BE2C (cell line): ENCODE results near the gene PTPN6.

ENCODE experiments used
- DNase-seq: peaks from one replicate; pipeline ENCODE4 v3.0.0-alpha.2; 2020
- H3K27me3 ChIP-seq: fragments of 250-450 bp; sonication (Bioruptor Pico); 2 replicates; pipeline ENCODE4 v1.5.1; 2020; ENCODE audit warnings: mild to moderate bottlenecking
- H3K36me3 ChIP-seq: fragments of 250-450 bp; sonication (Bioruptor Pico); 2 replicates; pipeline ENCODE4 v1.5.1; 2020; ENCODE audit warnings: mild to moderate bottlenecking
- H3K4me1 ChIP-seq: fragments of 250-450 bp; sonication (Bioruptor Pico); 2 replicates; pipeline ENCODE4 v1.5.1; 2020
- H3K4me3 ChIP-seq: 2 replicates; pipeline ENCODE4 v1.5.1; 2011; ENCODE audit warnings: low read depth, low read length
- H3K9me3 ChIP-seq: fragments of 250-450 bp; sonication (Bioruptor Pico); 2 replicates; pipeline ENCODE4 v1.5.1; 2020
- TF ChIP-seq, protein P1 (sequence below): IDR thresholded peaks from 2 replicates; pipeline ENCODE4 v1.5.1; 2012; ENCODE audit warnings: mild to moderate bottlenecking, low read depth, low read length

The PTPN6 gene

DNA sequence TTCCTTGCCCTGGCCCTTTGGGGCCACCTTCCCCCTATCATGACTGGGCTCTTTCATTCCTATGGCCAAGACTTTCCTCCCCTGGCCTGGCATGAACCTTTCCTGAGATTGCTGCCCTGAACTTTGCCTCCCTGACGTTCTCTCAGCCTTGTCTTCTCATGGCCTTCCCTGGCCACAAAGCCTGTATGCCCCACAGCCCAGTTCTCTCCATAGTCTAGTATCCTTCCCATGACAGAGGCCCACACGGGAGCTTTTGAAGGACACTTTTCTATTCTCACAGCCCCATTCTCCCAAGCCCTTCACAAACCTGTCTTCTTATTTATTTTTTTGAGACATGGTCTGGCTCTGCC lies 12.0 kb upstream of the PTPN6 start:
- Histone ChIP-seq H3K36me3 (peaks cover 33% of the 10 kb centered on the region), H3K27me3 (no peaks in the 10 kb centered on the region), H3K4me3 (no peak overlapping the region), H3K9me3 (no peaks in the 10 kb centered on the region), H3K4me1 (peaks cover 7% of the 10 kb centered on the region)
- TF ChIP-seq, protein P1, sequence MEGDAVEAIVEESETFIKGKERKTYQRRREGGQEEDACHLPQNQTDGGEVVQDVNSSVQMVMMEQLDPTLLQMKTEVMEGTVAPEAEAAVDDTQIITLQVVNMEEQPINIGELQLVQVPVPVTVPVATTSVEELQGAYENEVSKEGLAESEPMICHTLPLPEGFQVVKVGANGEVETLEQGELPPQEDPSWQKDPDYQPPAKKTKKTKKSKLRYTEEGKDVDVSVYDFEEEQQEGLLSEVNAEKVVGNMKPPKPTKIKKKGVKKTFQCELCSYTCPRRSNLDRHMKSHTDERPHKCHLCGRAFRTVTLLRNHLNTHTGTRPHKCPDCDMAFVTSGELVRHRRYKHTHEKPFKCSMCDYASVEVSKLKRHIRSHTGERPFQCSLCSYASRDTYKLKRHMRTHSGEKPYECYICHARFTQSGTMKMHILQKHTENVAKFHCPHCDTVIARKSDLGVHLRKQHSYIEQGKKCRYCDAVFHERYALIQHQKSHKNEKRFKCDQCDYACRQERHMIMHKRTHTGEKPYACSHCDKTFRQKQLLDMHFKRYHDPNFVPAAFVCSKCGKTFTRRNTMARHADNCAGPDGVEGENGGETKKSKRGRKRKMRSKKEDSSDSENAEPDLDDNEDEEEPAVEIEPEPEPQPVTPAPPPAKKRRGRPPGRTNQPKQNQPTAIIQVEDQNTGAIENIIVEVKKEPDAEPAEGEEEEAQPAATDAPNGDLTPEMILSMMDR = no peak
- DNase-seq = no peak

DNA sequence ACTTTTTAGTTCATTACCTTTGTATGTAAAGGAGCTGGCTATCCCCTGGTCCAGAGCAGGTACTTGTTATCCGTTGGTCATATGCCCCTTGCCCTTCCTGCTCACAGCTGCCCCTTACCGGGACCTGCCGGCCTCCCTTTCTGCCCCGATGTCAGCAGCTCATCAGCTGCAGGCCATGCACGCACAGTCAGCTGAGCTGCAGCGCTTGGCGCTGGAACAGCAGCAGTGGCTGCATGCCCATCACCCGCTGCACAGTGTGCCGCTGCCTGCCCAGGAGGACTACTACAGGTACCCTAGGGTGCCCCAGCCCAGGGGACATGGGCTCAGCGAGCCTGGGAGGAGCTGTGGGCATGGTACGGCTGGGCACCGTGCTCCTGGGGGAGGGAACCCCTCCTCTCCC lies 9.9 kb upstream of the PTPN6 start:
- Histone ChIP-seq H3K4me1 (peaks cover 12% of the 10 kb centered on the region), H3K4me3 (no peak overlapping the region), H3K27me3 (no peaks in the 10 kb centered on the region), H3K9me3 (no peaks in the 10 kb centered on the region), H3K36me3 (peaks cover 13% of the 10 kb centered on the region)
- no peak for DNase-seq
- TF ChIP-seq, protein P1 = no peak

DNA sequence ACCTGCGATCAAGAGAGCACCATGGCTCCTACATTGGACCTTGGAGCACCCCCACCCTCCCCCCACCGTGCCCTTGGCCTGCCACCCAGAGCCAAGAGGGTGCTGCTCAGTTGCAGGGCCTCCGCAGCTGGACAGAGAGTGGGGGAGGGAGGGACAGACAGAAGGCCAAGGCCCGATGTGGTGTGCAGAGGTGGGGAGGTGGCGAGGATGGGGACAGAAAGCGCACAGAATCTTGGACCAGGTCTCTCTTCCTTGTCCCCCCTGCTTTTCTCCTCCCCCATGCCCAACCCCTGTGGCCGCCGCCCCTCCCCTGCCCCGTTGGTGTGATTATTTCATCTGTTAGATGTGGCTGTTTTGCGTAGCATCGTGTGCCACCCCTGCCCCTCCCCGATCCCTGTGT lies 9.4 kb upstream of the PTPN6 start:
- H3K27me3 ChIP-seq = no peaks in the 10 kb centered on the region
- TF ChIP-seq, protein P1 = no peak

DNA sequence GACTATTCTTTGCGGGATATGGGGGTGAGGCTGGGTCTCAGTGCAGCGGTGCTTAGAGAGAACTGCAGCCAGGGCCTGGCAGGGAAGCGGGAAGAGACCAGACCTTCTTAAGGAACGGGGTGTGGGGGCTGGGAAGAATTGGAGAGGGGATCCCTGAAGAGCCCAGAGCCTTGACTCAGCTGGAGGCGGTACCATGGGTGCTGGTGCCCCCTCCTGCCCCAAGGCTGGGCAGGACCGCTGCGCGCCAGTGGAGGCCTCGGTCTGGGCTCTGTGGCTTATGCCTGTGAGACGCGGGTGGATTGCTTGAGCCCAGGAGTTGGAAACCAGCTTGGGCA lies 8.9 kb upstream of the PTPN6 start:
- DNase-seq = no peak
- H3K27me3 ChIP-seq = no peaks in the 10 kb centered on the region
- H3K4me1 ChIP-seq = peaks cover 9% of the 10 kb centered on the region
- H3K9me3 ChIP-seq = no peaks in the 10 kb centered on the region
- TF ChIP-seq, protein P1 = no peak
- H3K4me3 ChIP-seq = no peak overlapping the region
- H3K36me3 ChIP-seq = peaks cover 9% of the 10 kb centered on the region

More for the DNA sequence above, 9.4 kb upstream of the PTPN6 start:
- H3K36me3 ChIP-seq = peaks cover 9% of the 10 kb centered on the region
- H3K4me1 ChIP-seq = peaks cover 12% of the 10 kb centered on the region
- no peak for DNase-seq
- H3K4me3 ChIP-seq = no peak overlapping the region
- H3K9me3 ChIP-seq = no peaks in the 10 kb centered on the region

DNA sequence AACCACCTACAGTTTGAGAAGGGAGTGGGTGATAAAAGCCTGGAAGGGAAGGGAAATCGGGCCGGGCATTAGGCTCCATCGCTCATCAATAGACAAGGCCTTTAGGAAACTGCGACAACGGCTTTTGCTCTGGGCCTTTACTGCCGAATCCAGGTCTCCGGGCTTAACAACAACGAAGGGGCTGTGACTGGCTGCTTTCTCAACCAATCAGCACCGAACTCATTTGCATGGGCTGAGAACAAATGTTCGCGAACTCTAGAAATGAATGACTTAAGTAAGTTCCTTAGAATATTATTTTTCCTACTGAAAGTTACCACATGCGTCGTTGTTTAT lies 7.8 kb upstream of the PTPN6 start:
- TF ChIP-seq, protein P1 = no peak
- Histone ChIP-seq H3K36me3 (peaks cover 9% of the 10 kb centered on the region), H3K4me1 (peaks cover 9% of the 10 kb centered on the region), H3K9me3 (no peaks in the 10 kb centered on the region), H3K4me3 (peak overlapping the region; percentile 87), H3K27me3 (no peaks in the 10 kb centered on the region)
- peak; percentile 88 for DNase-seq

DNA sequence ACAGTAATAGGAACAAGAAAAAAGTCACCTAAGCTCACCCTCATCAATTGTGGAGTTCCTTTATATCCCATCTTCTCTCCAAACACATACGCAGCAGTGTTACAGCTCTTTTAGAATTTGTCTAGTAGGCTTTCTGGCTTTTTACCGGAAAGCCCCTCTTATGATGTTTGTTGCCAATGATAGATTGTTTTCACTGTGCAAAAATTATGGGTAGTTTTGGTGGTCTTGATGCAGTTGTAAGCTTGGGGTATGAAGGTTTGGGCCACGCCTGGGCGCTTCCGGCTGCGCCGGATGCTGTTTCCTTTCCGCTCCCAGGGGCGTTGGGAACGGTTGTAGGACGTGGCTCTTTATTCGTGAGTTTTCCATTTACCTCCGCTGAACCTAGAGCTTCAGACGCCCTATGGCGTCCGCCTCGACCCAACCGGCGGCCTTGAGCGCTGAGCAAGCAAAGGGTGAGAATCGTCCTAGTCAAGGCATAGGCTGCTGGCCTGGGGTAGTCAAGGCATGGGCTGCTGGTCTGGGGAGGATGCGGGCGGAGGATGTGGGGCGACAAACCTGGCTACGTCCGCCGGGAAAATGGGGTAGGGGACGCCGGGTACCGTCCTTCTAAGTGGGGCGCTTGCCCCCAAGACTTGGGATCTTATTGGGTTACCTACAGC lies 7.3 kb upstream of the PTPN6 start, which contains the start of the genes C12orf57 and RNU7-1:
Gene C12orf57, plus strand, starts transcription at position 301 of the 659 bp plus-strand sequence. Its CDS starts 100 bp downstream, at position 401.
Gene RNU7-1, plus strand, starts transcription at position 95 of the 659 bp plus-strand sequence.
- TF ChIP-seq, protein P1 = no peak
- peaks cover 9% of the 10 kb centered on the region for H3K4me1 ChIP-seq
- peak; percentile 89 for DNase-seq
- H3K27me3 ChIP-seq = no peaks in the 10 kb centered on the region
- H3K36me3 ChIP-seq = peaks cover 8% of the 10 kb centered on the region
- no peaks in the 10 kb centered on the region for H3K9me3 ChIP-seq
- peak within 1 kb of the TSS; percentile 87 for H3K4me3 ChIP-seq
